HepG2 (cell line): ENCODE results near the gene ALG14. TPM values are rescaled to one million over a fixed set of nuclear protein-coding genes. Genes with fewer than 3 reads are reported as not detected.

Experiments
- ASH2L ChIP-seq: fragments of 300-600, 200-600 bp; sonication (generic); IDR thresholded peaks from 2 replicates; pipeline ENCODE4 v1.7.0; 2017; ENCODE audit warnings: low read depth, mild to moderate bottlenecking, moderate library complexity, mixed read lengths, low read length; ENCODE audit not compliant: insufficient read length
- CENPX ChIP-seq: sonication (generic); formaldehyde crosslinking; IDR thresholded peaks from 2 replicates; pipeline ENCODE4 v1.9.0; 2021; ENCODE audit warnings: mild to moderate bottlenecking, missing genetic modification reagents, moderate library complexity
- FOXA1 ChIP-seq, 2 experiments: fragments of 450-650 bp in 1 of 2; sonication (generic) in 1 of 2; formaldehyde crosslinking in 1 of 2; IDR thresholded peaks; 2 replicates each; pipeline versions ENCODE4 v1.4.0 to v1.6.1; 2016 to 2020; ENCODE audit warnings: missing genetic modification reagents in 1 of 2
- ISX ChIP-seq: sonication (generic); formaldehyde crosslinking; conservative IDR thresholded peaks from 2 replicates; pipeline ENCODE4 v1.5.0; 2020; ENCODE audit warnings: missing genetic modification reagents
- JDP2 ChIP-seq: sonication (generic); formaldehyde crosslinking; IDR thresholded peaks from 2 replicates; pipeline ENCODE4 v1.8.1; 2022; ENCODE audit warnings: missing genetic modification reagents, borderline replicate concordance
- KAT7 ChIP-seq: IDR thresholded peaks from 2 replicates; pipeline ENCODE4 v1.6.1; 2018; ENCODE audit warnings: borderline replicate concordance, missing compliant biosample characterization
- KLF12 ChIP-seq: sonication (generic); formaldehyde crosslinking; IDR thresholded peaks from 2 replicates; pipeline ENCODE4 v1.4.0; 2020; ENCODE audit warnings: missing genetic modification reagents, borderline replicate concordance
- RXRA ChIP-seq: sonication (generic); formaldehyde crosslinking; IDR thresholded peaks from 2 replicates; pipeline ENCODE4 v1.5.1; 2020; ENCODE audit warnings: missing genetic modification reagents
- SMAD1 ChIP-seq: sonication (generic); formaldehyde crosslinking; IDR thresholded peaks from 2 replicates; pipeline ENCODE4 v1.4.0; 2020; ENCODE audit warnings: missing genetic modification reagents, low read depth, mild to moderate bottlenecking, borderline replicate concordance
- SP5 ChIP-seq: IDR thresholded peaks from 2 replicates; pipeline ENCODE4 v1.6.1; 2016; ENCODE audit warnings: low read depth, borderline replicate concordance
- TBL1XR1 ChIP-seq: fragments of 150-350 bp; IDR thresholded peaks from 2 replicates; pipeline ENCODE4 v1.6.1; 2014; ENCODE audit warnings: borderline replicate concordance, low read length; ENCODE audit not compliant: partially characterized antibody
- XBP1 ChIP-seq: sonication (generic); formaldehyde crosslinking; IDR thresholded peaks from 2 replicates; pipeline ENCODE4 v1.5.0; 2020; ENCODE audit warnings: missing genetic modification reagents
- ZNF205 ChIP-seq: IDR thresholded peaks from 2 replicates; pipeline ENCODE4 v1.6.1; 2018; ENCODE audit warnings: missing biosample characterization, missing genetic modification reagents
- ZNF34 ChIP-seq: sonication (generic); formaldehyde crosslinking; IDR thresholded peaks from 2 replicates; pipeline ENCODE4 v1.4.0; 2020; ENCODE audit warnings: mild to moderate bottlenecking, missing genetic modification reagents, borderline replicate concordance
- ZNF614 ChIP-seq: IDR thresholded peaks from 2 replicates; pipeline ENCODE4 v1.6.1; 2018; ENCODE audit warnings: missing biosample characterization, missing genetic modification reagents, inconsistent platforms, borderline replicate concordance
- ZNF709 ChIP-seq: sonication (generic); formaldehyde crosslinking; IDR thresholded peaks from 2 replicates; pipeline ENCODE4 v1.5.0; 2020; ENCODE audit warnings: mild to moderate bottlenecking, missing genetic modification reagents
- ZNF781 ChIP-seq: sonication (generic); formaldehyde crosslinking; IDR thresholded peaks from 2 replicates; pipeline ENCODE4 v1.5.1; 2020; ENCODE audit warnings: borderline replicate concordance, mild to moderate bottlenecking, missing genetic modification reagents; ENCODE audit errors: not compliant biosample characterization
- polyA plus RNA-seq, 8 experiments: library from polyadenylated mRNA; depleted of rRNA in 3 of 8; stranded (reverse) in 7 of 8; unstranded in 1 of 8; fragments of >200 nt; fragmentation: Illumina TruSeq in 4 of 8; extraction: Trizol in 4 of 8; gene quantifications; 2 replicates each; pipeline versions ENCODE4 v1.2.1 to v1.2.3, GENCODE V29; 2011 to 2016; ENCODE audit warnings: low read depth in 4 of 8, missing spikeins in 1 of 8, mixed read lengths in 1 of 8; ENCODE audit not compliant: insufficient read depth in 1 of 8
- total RNA-seq, 5 experiments: library from RNA; depleted of rRNA; stranded (reverse); fragments of >200 nt; fragmentation: Illumina TruSeq; extraction: Trizol; gene quantifications; 2 replicates each; pipeline ENCODE4 v1.2.3, GENCODE V29; 2016; ENCODE audit warnings: low read depth in 1 of 5
- TF ChIP-seq, protein P1 (sequence below): sonication (generic); formaldehyde crosslinking; IDR thresholded peaks from 2 replicates; pipeline ENCODE4 v1.5.0; 2020; ENCODE audit warnings: missing genetic modification reagents
- TF ChIP-seq, protein P2 (sequence below): sonication (generic); formaldehyde crosslinking; IDR thresholded peaks from 2 replicates; pipeline ENCODE4 v1.5.0; 2020; ENCODE audit warnings: mild to moderate bottlenecking, missing genetic modification reagents
- TF ChIP-seq, protein P3 (sequence below): IDR thresholded peaks from 2 replicates; pipeline ENCODE4 v1.6.1; 2016; ENCODE audit warnings: missing biosample characterization, missing genetic modification reagents, low read depth
- TF ChIP-seq, protein P4 (sequence below): sonication (generic); formaldehyde crosslinking; conservative IDR thresholded peaks from 2 replicates; pipeline ENCODE4 v1.8.0; 2022; ENCODE audit warnings: mild to moderate bottlenecking, moderate library complexity, missing genetic modification reagents
- TF ChIP-seq, protein P5 (sequence below): sonication (generic); formaldehyde crosslinking; IDR thresholded peaks from 2 replicates; pipeline ENCODE4 v1.4.0; 2020; ENCODE audit warnings: missing genetic modification reagents, borderline replicate concordance

The ALG14 gene
- total and polyA plus RNA-seq, 2 of the 13 experiments (the other 11 are each of a cell fraction or from before 2014, with no cell fraction given) = 4.5 to 12.7 TPM

DNA sequence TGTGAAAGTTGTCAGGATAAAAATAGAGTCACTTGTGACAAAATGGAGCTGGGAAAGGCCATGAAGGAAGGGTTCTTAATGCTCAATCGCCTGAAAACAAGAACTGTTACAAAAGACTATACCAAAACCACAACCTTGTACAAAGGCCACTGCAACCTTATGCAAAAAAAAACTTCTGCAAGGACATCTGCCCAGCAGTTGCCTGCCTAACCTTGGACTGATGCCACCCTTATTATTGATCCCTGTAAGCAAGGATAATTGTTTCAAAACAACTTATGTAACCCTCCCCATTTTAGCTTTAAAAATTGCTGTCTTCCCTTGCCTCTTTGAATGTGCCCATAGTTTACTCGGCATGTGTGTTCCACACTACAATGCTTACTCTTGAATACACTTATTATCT, 5.7 kb downstream of the ALG14 start (continued):
- TF ChIP-seq, protein P1, sequence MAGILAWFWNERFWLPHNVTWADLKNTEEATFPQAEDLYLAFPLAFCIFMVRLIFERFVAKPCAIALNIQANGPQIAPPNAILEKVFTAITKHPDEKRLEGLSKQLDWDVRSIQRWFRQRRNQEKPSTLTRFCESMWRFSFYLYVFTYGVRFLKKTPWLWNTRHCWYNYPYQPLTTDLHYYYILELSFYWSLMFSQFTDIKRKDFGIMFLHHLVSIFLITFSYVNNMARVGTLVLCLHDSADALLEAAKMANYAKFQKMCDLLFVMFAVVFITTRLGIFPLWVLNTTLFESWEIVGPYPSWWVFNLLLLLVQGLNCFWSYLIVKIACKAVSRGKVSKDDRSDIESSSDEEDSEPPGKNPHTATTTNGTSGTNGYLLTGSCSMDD (CRISPR knock-in tag) = no peak
- TF ChIP-seq, protein P2, sequence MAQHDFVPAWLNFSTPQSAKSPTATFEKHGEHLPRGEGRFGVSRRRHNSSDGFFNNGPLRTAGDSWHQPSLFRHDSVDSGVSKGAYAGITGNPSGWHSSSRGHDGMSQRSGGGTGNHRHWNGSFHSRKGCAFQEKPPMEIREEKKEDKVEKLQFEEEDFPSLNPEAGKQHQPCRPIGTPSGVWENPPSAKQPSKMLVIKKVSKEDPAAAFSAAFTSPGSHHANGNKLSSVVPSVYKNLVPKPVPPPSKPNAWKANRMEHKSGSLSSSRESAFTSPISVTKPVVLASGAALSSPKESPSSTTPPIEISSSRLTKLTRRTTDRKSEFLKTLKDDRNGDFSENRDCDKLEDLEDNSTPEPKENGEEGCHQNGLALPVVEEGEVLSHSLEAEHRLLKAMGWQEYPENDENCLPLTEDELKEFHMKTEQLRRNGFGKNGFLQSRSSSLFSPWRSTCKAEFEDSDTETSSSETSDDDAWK (CRISPR knock-in tag) = no peak
- TF ChIP-seq ZNF781 (no peak), TBL1XR1 (no peak), FOXA1 (IDR thresholded peaks at IDR 0.05) (no peak), FOXA1 (CRISPR knock-in tag; IDR thresholded peaks at IDR 0.05) (peak; percentile 36; the same call in 1 of the 2 replicates), KLF12 (peak; percentile 69; the same call in 1 of the 2 replicates), ZNF205 (CRISPR knock-in tag) (peak; percentile 84; the same call in 1 of the 2 replicates), CENPX (CRISPR knock-in tag) (no peak), ZNF709 (CRISPR knock-in tag) (no peak), ZNF614 (CRISPR knock-in tag) (peak; percentile 75), ASH2L (no peak), ZNF34 (no peak), SMAD1 (CRISPR knock-in tag) (no peak), KAT7 (CRISPR knock-in tag) (no peak), ISX (CRISPR knock-in tag) (no peak), XBP1 (CRISPR knock-in tag) (no peak), SP5 (CRISPR knock-in tag) (peak; percentile 20; the same call in 1 of the 2 replicates), JDP2 (no peak), RXRA (CRISPR knock-in tag) (peak; percentile 24; the same call in 1 of the 2 replicates)
- TF ChIP-seq, protein P3, sequence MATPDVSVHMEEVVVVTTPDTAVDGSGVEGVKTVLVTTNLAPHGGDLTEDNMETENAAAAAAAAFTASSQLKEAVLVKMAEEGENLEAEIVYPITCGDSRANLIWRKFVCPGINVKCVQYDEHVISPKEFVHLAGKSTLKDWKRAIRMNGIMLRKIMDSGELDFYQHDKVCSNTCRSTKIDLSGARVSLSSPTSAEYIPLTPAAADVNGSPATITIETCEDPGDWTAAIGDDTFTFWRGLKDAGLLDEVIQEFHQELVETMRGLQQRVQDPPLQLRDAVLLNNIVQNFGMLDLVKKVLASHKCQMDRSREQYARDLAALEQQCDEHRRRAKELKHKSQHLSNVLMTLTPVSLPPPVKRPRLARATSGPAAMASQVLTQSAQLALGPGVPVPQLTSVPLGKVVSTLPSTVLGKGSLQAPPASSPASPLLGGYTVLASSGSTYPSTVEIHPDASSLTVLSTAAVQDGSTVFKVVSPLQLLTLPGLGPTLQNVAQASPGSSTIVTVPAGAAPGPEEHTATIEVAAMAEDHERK (CRISPR knock-in tag) = no peak
- TF ChIP-seq, protein P4, sequence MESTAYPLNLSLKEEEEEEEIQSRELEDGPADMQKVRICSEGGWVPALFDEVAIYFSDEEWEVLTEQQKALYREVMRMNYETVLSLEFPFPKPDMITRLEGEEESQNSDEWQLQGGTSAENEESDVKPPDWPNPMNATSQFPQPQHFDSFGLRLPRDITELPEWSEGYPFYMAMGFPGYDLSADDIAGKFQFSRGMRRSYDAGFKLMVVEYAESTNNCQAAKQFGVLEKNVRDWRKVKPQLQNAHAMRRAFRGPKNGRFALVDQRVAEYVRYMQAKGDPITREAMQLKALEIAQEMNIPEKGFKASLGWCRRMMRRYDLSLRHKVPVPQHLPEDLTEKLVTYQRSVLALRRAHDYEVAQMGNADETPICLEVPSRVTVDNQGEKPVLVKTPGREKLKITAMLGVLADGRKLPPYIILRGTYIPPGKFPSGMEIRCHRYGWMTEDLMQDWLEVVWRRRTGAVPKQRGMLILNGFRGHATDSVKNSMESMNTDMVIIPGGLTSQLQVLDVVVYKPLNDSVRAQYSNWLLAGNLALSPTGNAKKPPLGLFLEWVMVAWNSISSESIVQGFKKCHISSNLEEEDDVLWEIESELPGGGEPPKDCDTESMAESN = no peak
- TF ChIP-seq, protein P5, sequence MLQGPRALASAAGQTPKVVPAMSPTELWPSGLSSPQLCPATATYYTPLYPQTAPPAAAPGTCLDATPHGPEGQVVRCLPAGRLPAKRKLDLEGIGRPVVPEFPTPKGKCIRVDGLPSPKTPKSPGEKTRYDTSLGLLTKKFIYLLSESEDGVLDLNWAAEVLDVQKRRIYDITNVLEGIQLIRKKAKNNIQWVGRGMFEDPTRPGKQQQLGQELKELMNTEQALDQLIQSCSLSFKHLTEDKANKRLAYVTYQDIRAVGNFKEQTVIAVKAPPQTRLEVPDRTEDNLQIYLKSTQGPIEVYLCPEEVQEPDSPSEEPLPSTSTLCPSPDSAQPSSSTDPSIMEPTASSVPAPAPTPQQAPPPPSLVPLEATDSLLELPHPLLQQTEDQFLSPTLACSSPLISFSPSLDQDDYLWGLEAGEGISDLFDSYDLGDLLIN (CRISPR knock-in tag) = no peak
